ENCODE measurements around the gene UHRF1. TPM values are rescaled to one million over a fixed set of nuclear protein-coding genes. Genes with fewer than 3 reads are reported as not detected.

The UHRF1 gene
- polyA plus RNA-seq, 1 donor (not counting 4 experiments of a cell fraction or from before 2014, with no cell fraction given) = 9.7 TPM

GRCh38 chr19:5001615-5002014 is 92.3 kb downstream of the UHRF1 start:
- H3K27ac ChIP-seq (ENCODE audit: control insufficient read depth, insufficient read depth, low read length) = no peak overlapping the region
- H3K79me2 ChIP-seq (ENCODE audit: control insufficient read depth, insufficient read depth, low read length) = peaks cover 61% of the 10 kb centered on the region
- DNase-seq (ENCODE audit: low read depth, low spot score) (no peak), FAIRE-seq (peak; percentile 90)
- H3K4me3 ChIP-seq (ENCODE audit: control insufficient read depth in 2 of 3, extremely low read depth in 1 of 3, insufficient read depth in 2 of 3, low read depth in 1 of 3, low read length in 3 of 3) = no peak overlapping the region
- dilution Hi-C loops (cut with MboI; ENCODE audit: extremely low pct_ligation_motif_present, low sequenced_read_pairs) = no loop called here
- H3K9me1 ChIP-seq (ENCODE audit: control insufficient read depth, extremely low read depth, insufficient read depth, low read length) = no peaks in the 10 kb centered on the region
- H4K20me1 ChIP-seq (ENCODE audit: control insufficient read depth, extremely low read depth, insufficient read depth, low read length) = peaks cover 11% of the 10 kb centered on the region
- H3K4me1 ChIP-seq (ENCODE audit: control insufficient read depth, extremely low read depth, insufficient read depth, low read length) = peaks cover 5% of the 10 kb centered on the region
- TF ChIP-seq CTCF (optimal IDR thresholded peaks at IDR 0.05 in 1 of 3, IDR thresholded peaks at IDR 0.05 in 1 of 3, conservative IDR thresholded peaks at IDR 0.05 in 1 of 3; ENCODE audit: extremely low read depth in 1 of 3, insufficient read depth in 2 of 3, low read length in 3 of 3) (peak; percentile 78 to 92 (median 91)), EZH2 (IDR thresholded peaks at IDR 0.05; ENCODE audit: low read length) (no peak)
- H3K9ac ChIP-seq (ENCODE audit: control insufficient read depth, extremely low read depth, insufficient read depth, low read length) = no peak overlapping the region
- H3K36me3 ChIP-seq (ENCODE audit: control insufficient read depth in 2 of 2, extremely low read depth in 1 of 2, insufficient read depth in 2 of 2, low read length in 2 of 2) = peaks cover 0 to 8% of the 10 kb centered on the region in 2 experiments
- H3K27me3 ChIP-seq (ENCODE audit: control insufficient read depth, extremely low read depth, insufficient read depth, low read length) = no peaks in the 10 kb centered on the region
- no peak overlapping the region for H2AFZ ChIP-seq (ENCODE audit: control insufficient read depth, low read length)
- H3K4me2 ChIP-seq (ENCODE audit: control insufficient read depth, extremely low read depth, insufficient read depth, low read depth, low read length) = no peak overlapping the region
- H3K9me3 ChIP-seq (ENCODE audit: control insufficient read depth, low read depth, low read length) = no peaks in the 10 kb centered on the region

- H4K20me1 ChIP-seq (ENCODE audit: control insufficient read depth, extremely low read depth, insufficient read depth, low read length) = peaks cover 11% of the 10 kb centered on the region
- peaks cover 58% of the 10 kb centered on the region for H3K79me2 ChIP-seq (ENCODE audit: control insufficient read depth, insufficient read depth, low read length)
- H3K9ac ChIP-seq (ENCODE audit: control insufficient read depth, extremely low read depth, insufficient read depth, low read length) = no peak overlapping the region
- H3K9me3 ChIP-seq (ENCODE audit: control insufficient read depth, low read depth, low read length) = no peaks in the 10 kb centered on the region
- peaks cover 5% of the 10 kb centered on the region for H3K4me1 ChIP-seq (ENCODE audit: control insufficient read depth, extremely low read depth, insufficient read depth, low read length)
- no peak overlapping the region for H2AFZ ChIP-seq (ENCODE audit: control insufficient read depth, low read length)
- peaks cover 0 to 5% of the 10 kb centered on the region in 2 experiments for H3K36me3 ChIP-seq (ENCODE audit: control insufficient read depth in 2 of 2, extremely low read depth in 1 of 2, insufficient read depth in 2 of 2, low read length in 2 of 2)
- no peak overlapping the region for H3K4me2 ChIP-seq (ENCODE audit: control insufficient read depth, extremely low read depth, insufficient read depth, low read depth, low read length)
- H3K27ac ChIP-seq (ENCODE audit: control insufficient read depth, insufficient read depth, low read length) = no peak overlapping the region
- dilution Hi-C loops (cut with MboI; ENCODE audit: extremely low pct_ligation_motif_present, low sequenced_read_pairs) = no loop called here
- no peak overlapping the region for H3K4me3 ChIP-seq (ENCODE audit: control insufficient read depth in 2 of 3, extremely low read depth in 1 of 3, insufficient read depth in 2 of 3, low read depth in 1 of 3, low read length in 3 of 3)
- H3K27me3 ChIP-seq (ENCODE audit: control insufficient read depth, extremely low read depth, insufficient read depth, low read length) = no peaks in the 10 kb centered on the region
- FAIRE-seq (no peak), DNase-seq (ENCODE audit: low read depth, low spot score) (no peak)
- no peaks in the 10 kb centered on the region for H3K9me1 ChIP-seq (ENCODE audit: control insufficient read depth, extremely low read depth, insufficient read depth, low read length)
- TF ChIP-seq CTCF (optimal IDR thresholded peaks at IDR 0.05 in 1 of 3, IDR thresholded peaks at IDR 0.05 in 1 of 3, conservative IDR thresholded peaks at IDR 0.05 in 1 of 3; ENCODE audit: extremely low read depth in 1 of 3, insufficient read depth in 2 of 3, low read length in 3 of 3) (no peak), EZH2 (IDR thresholded peaks at IDR 0.05; ENCODE audit: low read length) (no peak)
These were observed 92.8 kb downstream of the UHRF1 start for GRCh38 chr19:5002143-5002542.

All from keratinocyte (primary cell).